ENCODE results near the gene CCDC85B.

The CCDC85B gene

GRCh38 chr11:65894034-65894591, 3.6 kb downstream of the CCDC85B start:
- Histone ChIP-seq H2BK120ac (ENCODE audit: low read depth, low read length) (no peak overlapping the region), H3K4me2 (ENCODE audit: low read length) (no peak overlapping the region), H3K18ac (ENCODE audit: low read length) (no peak overlapping the region), H3K4ac (ENCODE audit: low read depth, low read length) (no peak overlapping the region), H3K27ac (ENCODE audit: low read depth, low read length) (no peak overlapping the region), H3K79me1 (ENCODE audit: low read length) (no peaks in the 10 kb centered on the region), H3K4me3 (ENCODE audit: low read length) (no peak overlapping the region), H3K56ac (ENCODE audit: low read length) (peak overlapping the region; percentile 18), H4K5ac (ENCODE audit: low read length) (no peak overlapping the region), H3K27me3 (ENCODE audit: insufficient read depth, low read length, poor library complexity) (no peaks in the 10 kb centered on the region), H3K36me3 (ENCODE audit: control insufficient read depth, insufficient read depth, low read length) (no peaks in the 10 kb centered on the region), H2BK5ac (ENCODE audit: low read length) (no peak overlapping the region), H3K9ac (ENCODE audit: low read length) (no peak overlapping the region), H3K4me1 (ENCODE audit: control insufficient read depth, low read depth, low read length) (peaks cover under 1% of the 10 kb centered on the region), H3K79me2 (ENCODE audit: control insufficient read depth, insufficient read depth, low read length) (no peaks in the 10 kb centered on the region), H3K23ac (ENCODE audit: low read length) (no peak overlapping the region), H2BK15ac (replicated peaks; ENCODE audit: low read depth) (no peak overlapping the region), H4K8ac (ENCODE audit: low read depth, low read length) (no peak overlapping the region), H2AK5ac (ENCODE audit: low read length) (no peak overlapping the region)
- no CpG with 5 or more reads among the region's 16 CpGs for WGBS (ENCODE audit: extremely low coverage, insufficient coverage, low lambda C conversion rate)
- DNase-seq, result no peak

DNA sequence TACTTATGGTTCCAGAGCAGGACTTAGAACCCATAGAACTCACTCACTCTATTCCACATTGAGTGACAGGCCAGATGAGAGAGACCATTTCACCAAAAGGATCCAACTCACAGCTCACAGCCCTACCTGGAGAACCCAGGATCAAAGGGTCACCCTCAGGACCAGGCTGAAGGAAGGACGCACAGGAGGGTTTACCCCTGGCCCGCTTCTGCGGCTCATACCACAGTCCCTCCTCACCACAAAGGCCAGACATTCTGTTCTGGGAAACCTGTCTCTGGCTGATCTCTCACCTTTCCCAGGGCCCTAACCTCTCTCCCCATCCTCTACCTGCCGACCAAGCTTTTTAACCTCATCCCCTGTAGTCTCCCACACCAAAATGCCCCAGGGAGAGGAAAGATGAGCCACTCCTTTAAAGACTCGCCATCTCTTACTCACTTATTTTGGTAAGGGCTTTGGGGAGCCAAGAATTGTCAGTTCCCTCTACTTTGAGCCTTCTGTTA, 5.1 kb downstream of the CCDC85B start:
- Histone ChIP-seq H3K79me2 (ENCODE audit: control insufficient read depth, insufficient read depth, low read length) (no peaks in the 10 kb centered on the region), H3K4me1 (ENCODE audit: control insufficient read depth, low read depth, low read length) (no peaks in the 10 kb centered on the region), H2BK15ac (replicated peaks; ENCODE audit: low read depth) (no peak overlapping the region), H3K56ac (ENCODE audit: low read length) (no peak overlapping the region), H3K9ac (ENCODE audit: low read length) (no peak overlapping the region), H3K23ac (ENCODE audit: low read length) (no peak overlapping the region), H2BK120ac (ENCODE audit: low read depth, low read length) (no peak overlapping the region), H3K79me1 (ENCODE audit: low read length) (no peaks in the 10 kb centered on the region), H3K36me3 (ENCODE audit: control insufficient read depth, insufficient read depth, low read length) (no peaks in the 10 kb centered on the region), H4K5ac (ENCODE audit: low read length) (no peak overlapping the region), H4K8ac (ENCODE audit: low read depth, low read length) (no peak overlapping the region), H3K4ac (ENCODE audit: low read depth, low read length) (no peak overlapping the region), H2BK5ac (ENCODE audit: low read length) (no peak overlapping the region), H3K18ac (ENCODE audit: low read length) (no peak overlapping the region), H3K4me2 (ENCODE audit: low read length) (no peak overlapping the region), H3K4me3 (ENCODE audit: low read length) (no peak overlapping the region), H2AK5ac (ENCODE audit: low read length) (no peak overlapping the region), H3K27ac (ENCODE audit: low read depth, low read length) (no peak overlapping the region), H3K27me3 (ENCODE audit: insufficient read depth, low read length, poor library complexity) (peaks cover 7% of the 10 kb centered on the region)
- DNase-seq, result no peak
- WGBS (ENCODE audit: extremely low coverage, insufficient coverage, low lambda C conversion rate), result no CpG with 5 or more reads among the region's 5 CpGs

DNA sequence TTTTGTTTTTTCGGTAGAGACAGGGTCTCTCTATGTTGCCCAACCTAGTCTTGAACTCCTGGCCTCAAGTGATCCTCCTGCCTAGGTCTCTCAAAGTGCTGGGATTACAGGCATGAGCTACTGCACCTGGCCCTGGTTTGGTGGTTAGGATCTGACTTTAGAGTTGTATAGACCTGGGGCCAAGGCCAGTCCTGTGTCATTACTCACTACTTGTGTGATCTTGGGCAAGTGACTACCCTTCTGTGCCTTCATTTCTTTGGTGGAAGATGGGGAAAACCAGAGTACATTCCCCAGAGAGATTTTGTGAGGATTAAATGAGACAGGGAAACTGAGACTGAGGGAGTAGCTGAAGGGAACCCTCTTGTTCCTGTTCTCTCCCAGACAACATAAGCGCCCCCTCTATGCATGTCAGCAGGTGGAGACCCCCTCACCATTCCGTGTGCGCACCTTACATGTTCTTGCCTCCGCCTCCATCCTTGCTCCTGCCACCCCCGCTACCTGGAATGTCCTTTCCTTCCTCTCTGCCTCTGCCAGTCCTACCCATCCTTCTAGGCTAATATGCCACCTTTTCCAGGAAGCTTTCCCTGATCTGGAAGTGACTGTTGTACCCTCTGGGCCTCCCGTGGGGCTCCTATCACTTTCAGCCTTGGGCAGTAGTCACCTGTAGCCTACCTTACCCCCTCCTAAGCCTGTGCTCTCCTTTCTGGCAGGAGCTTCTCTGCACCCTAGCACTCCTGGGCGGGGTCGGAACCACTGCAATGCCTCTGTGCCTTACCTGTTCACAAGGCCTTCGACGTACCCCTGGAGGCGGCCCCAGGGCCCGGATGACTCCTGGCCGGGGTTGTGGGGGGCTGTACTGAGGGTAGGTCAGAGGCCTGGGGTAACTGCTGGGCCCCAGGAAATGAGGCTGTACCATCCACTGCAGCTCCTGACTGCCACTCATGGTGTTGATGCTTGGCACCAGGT, 5.8 kb downstream of the CCDC85B start:
- Histone ChIP-seq H2AK5ac (ENCODE audit: low read length) (no peak overlapping the region), H4K8ac (ENCODE audit: low read depth, low read length) (no peak overlapping the region), H2BK5ac (ENCODE audit: low read length) (no peak overlapping the region), H2BK15ac (replicated peaks; ENCODE audit: low read depth) (no peak overlapping the region), H3K4me1 (ENCODE audit: control insufficient read depth, low read depth, low read length) (no peaks in the 10 kb centered on the region), H2BK120ac (ENCODE audit: low read depth, low read length) (no peak overlapping the region), H3K79me2 (ENCODE audit: control insufficient read depth, insufficient read depth, low read length) (no peaks in the 10 kb centered on the region), H3K27ac (ENCODE audit: low read depth, low read length) (no peak overlapping the region), H3K4me2 (ENCODE audit: low read length) (no peak overlapping the region), H3K18ac (ENCODE audit: low read length) (no peak overlapping the region), H4K5ac (ENCODE audit: low read length) (no peak overlapping the region), H3K79me1 (ENCODE audit: low read length) (no peaks in the 10 kb centered on the region), H3K36me3 (ENCODE audit: control insufficient read depth, insufficient read depth, low read length) (no peaks in the 10 kb centered on the region), H3K56ac (ENCODE audit: low read length) (no peak overlapping the region), H3K23ac (ENCODE audit: low read length) (no peak overlapping the region), H3K9ac (ENCODE audit: low read length) (no peak overlapping the region), H3K27me3 (ENCODE audit: insufficient read depth, low read length, poor library complexity) (peaks cover 7% of the 10 kb centered on the region), H3K4ac (ENCODE audit: low read depth, low read length) (no peak overlapping the region), H3K4me3 (ENCODE audit: low read length) (no peak overlapping the region)
- DNase-seq, result no peak
- no CpG with 5 or more reads among the region's 14 CpGs for WGBS (ENCODE audit: extremely low coverage, insufficient coverage, low lambda C conversion rate)

DNA sequence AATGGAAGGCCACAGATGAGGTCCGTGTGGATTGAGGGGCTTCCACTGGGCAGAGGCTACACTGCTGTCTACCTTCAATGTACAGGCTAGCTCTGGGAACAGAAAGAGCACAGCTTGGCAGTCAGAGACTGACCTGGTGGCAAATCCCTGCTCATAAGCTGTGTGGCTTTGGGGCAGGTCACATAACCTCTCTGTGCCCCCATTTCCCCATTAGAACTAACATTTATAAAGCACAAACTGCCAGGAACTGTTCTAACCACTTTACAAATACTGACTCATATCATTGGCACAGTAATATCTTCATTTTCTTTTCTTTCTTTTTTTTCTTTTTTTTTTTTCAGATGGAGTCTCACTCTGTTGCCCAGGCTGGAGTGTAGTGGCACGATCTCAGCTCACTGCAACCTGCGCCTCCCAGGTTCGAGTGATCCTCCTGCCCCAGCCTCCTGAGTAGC, 6.6 kb downstream of the CCDC85B start:
- H3K9ac ChIP-seq (ENCODE audit: low read length), result no peak overlapping the region
- no CpG with 5 or more reads among the region's 4 CpGs for WGBS (ENCODE audit: extremely low coverage, insufficient coverage, low lambda C conversion rate)
- H3K79me1 ChIP-seq (ENCODE audit: low read length), result no peaks in the 10 kb centered on the region
- H2AK5ac ChIP-seq (ENCODE audit: low read length), result no peak overlapping the region
- no peak overlapping the region for H4K5ac ChIP-seq (ENCODE audit: low read length)
- no peak overlapping the region for H3K18ac ChIP-seq (ENCODE audit: low read length)
- no peak overlapping the region for H2BK120ac ChIP-seq (ENCODE audit: low read depth, low read length)
- H3K4me3 ChIP-seq (ENCODE audit: low read length), result no peak overlapping the region
- H4K8ac ChIP-seq (ENCODE audit: low read depth, low read length), result no peak overlapping the region
- no peak overlapping the region for H3K27ac ChIP-seq (ENCODE audit: low read depth, low read length)
- no peak overlapping the region for H3K23ac ChIP-seq (ENCODE audit: low read length)
- no peaks in the 10 kb centered on the region for H3K36me3 ChIP-seq (ENCODE audit: control insufficient read depth, insufficient read depth, low read length)
- peaks cover 7% of the 10 kb centered on the region for H3K27me3 ChIP-seq (ENCODE audit: insufficient read depth, low read length, poor library complexity)
- no peak overlapping the region for H2BK15ac ChIP-seq (replicated peaks; ENCODE audit: low read depth)
- H3K4ac ChIP-seq (ENCODE audit: low read depth, low read length), result no peak overlapping the region
- no peaks in the 10 kb centered on the region for H3K79me2 ChIP-seq (ENCODE audit: control insufficient read depth, insufficient read depth, low read length)
- DNase-seq, result no peak
- no peak overlapping the region for H2BK5ac ChIP-seq (ENCODE audit: low read length)
- H3K4me2 ChIP-seq (ENCODE audit: low read length), result no peak overlapping the region
- no peaks in the 10 kb centered on the region for H3K4me1 ChIP-seq (ENCODE audit: control insufficient read depth, low read depth, low read length)
- H3K56ac ChIP-seq (ENCODE audit: low read length), result no peak overlapping the region

- peaks cover 7% of the 10 kb centered on the region for H3K27me3 ChIP-seq (ENCODE audit: insufficient read depth, low read length, poor library complexity)
- H3K18ac ChIP-seq (ENCODE audit: low read length), result peak overlapping the region; percentile 55
- H3K4me3 ChIP-seq (ENCODE audit: low read length), result no peak overlapping the region
- H3K27ac ChIP-seq (ENCODE audit: low read depth, low read length), result no peak overlapping the region
- no peak overlapping the region for H3K23ac ChIP-seq (ENCODE audit: low read length)
- no peak overlapping the region for H4K5ac ChIP-seq (ENCODE audit: low read length)
- H3K79me2 ChIP-seq (ENCODE audit: control insufficient read depth, insufficient read depth, low read length), result no peaks in the 10 kb centered on the region
- H3K4ac ChIP-seq (ENCODE audit: low read depth, low read length), result no peak overlapping the region
- peak overlapping the region; percentile 28 for H3K9ac ChIP-seq (ENCODE audit: low read length)
- WGBS (ENCODE audit: extremely low coverage, insufficient coverage, low lambda C conversion rate), result no CpG with 5 or more reads among the region's 28 CpGs
- H3K56ac ChIP-seq (ENCODE audit: low read length), result peak overlapping the region; percentile 65
- no peak overlapping the region for H2BK15ac ChIP-seq (replicated peaks; ENCODE audit: low read depth)
- H3K4me2 ChIP-seq (ENCODE audit: low read length), result no peak overlapping the region
- no peak overlapping the region for H2AK5ac ChIP-seq (ENCODE audit: low read length)
- no peak for DNase-seq
- H3K36me3 ChIP-seq (ENCODE audit: control insufficient read depth, insufficient read depth, low read length), result no peaks in the 10 kb centered on the region
- no peak overlapping the region for H2BK5ac ChIP-seq (ENCODE audit: low read length)
- H3K79me1 ChIP-seq (ENCODE audit: low read length), result no peaks in the 10 kb centered on the region
- H4K8ac ChIP-seq (ENCODE audit: low read depth, low read length), result no peak overlapping the region
- H2BK120ac ChIP-seq (ENCODE audit: low read depth, low read length), result no peak overlapping the region
- H3K4me1 ChIP-seq (ENCODE audit: control insufficient read depth, low read depth, low read length), result no peaks in the 10 kb centered on the region
Measured at GRCh38 chr11:65898656-65899355, 8.3 kb downstream of the CCDC85B start.

Measured in mesendoderm (in vitro differentiated cells).